Right lung (tissue), 5 donors: ENCODE measurements around the gene ARHGEF7. TPM values are rescaled to one million over a fixed set of nuclear protein-coding genes. Genes with fewer than 3 reads are reported as not detected.
"Not testable (repeated sequence)": the region's sequence is repeated elsewhere in the genome, so short reads cannot be mapped to it uniquely, and the experiment has no call there.

Source experiments
- DNase-seq, 2 donors: peaks; one replicate each; pipeline ENCODE4 v3.0.0-alpha.2; 2013
- polyA plus RNA-seq, 5 donors: library from polyadenylated mRNA; unstranded; fragments of 120-200 nt; gene quantifications; one replicate each; pipeline versions ENCODE4 v1.2.1 to v1.2.3, GENCODE V29; 2013; ENCODE audit warnings: inconsistent platforms in 1 of 5, low replicate concordance in 1 of 5; ENCODE audit not compliant: insufficient read length in 5 of 5, insufficient read depth in 1 of 5

Gene ARHGEF7
- polyA plus RNA-seq, 5 donors, result 59.8 to 84.4 (median 69.0) TPM

- DNase-seq, result not testable (repeated sequence)
Observed at GRCh38 chr13:111189516-111189915, 74.4 kb downstream of the ARHGEF7 start.

GRCh38 chr13:111193223-111193622 lies 78.1 kb downstream of the ARHGEF7 start:
- DNase-seq, result not testable (repeated sequence)

- DNase-seq, result not testable (repeated sequence)
Observed at GRCh38 chr13:111194651-111195050, 79.5 kb downstream of the ARHGEF7 start.

- not testable (repeated sequence) for DNase-seq
Observed at GRCh38 chr13:111198732-111199378, 83.7 kb downstream of the ARHGEF7 start.

- no peak for DNase-seq
Observed at GRCh38 chr13:111201304-111201940, 86.3 kb downstream of the ARHGEF7 start.

GRCh38 chr13:111202156-111202621 lies 87.1 kb downstream of the ARHGEF7 start:
- DNase-seq, result no peak

GRCh38 chr13:111202745-111203144 lies 87.6 kb downstream of the ARHGEF7 start:
- DNase-seq, result peak; percentile 64 to 80

- DNase-seq, result no peak
Observed at GRCh38 chr13:111203736-111204389, 88.8 kb downstream of the ARHGEF7 start.

- DNase-seq, result peak; percentile 76
Observed at GRCh38 chr13:111204438-111205177, 89.5 kb downstream of the ARHGEF7 start.

- no peak for DNase-seq
Observed at GRCh38 chr13:111206148-111206547, 91.0 kb downstream of the ARHGEF7 start.

- DNase-seq, result no peak
Observed at GRCh38 chr13:111209613-111210012, 94.5 kb downstream of the ARHGEF7 start.

GRCh38 chr13:111210091-111210490 lies 95.0 kb downstream of the ARHGEF7 start:
- no peak for DNase-seq

GRCh38 chr13:111210544-111211469 lies 95.7 kb downstream of the ARHGEF7 start:
- peak; percentile 49 to 51 for DNase-seq

- no peak for DNase-seq
Observed at GRCh38 chr13:111211789-111212516, 96.8 kb downstream of the ARHGEF7 start.

- DNase-seq, result no peak
Observed at GRCh38 chr13:111212517-111212873, 97.4 kb downstream of the ARHGEF7 start.

GRCh38 chr13:111213964-111214726 lies 99.0 kb downstream of the ARHGEF7 start:
- no peak for DNase-seq

- DNase-seq, result no peak
Observed at GRCh38 chr13:111215081-111216047, 100.3 kb downstream of the ARHGEF7 start.
